ENCODE results near the gene SMARCE1. TPM values are rescaled to one million over a fixed set of nuclear protein-coding genes. Genes with fewer than 3 reads are reported as not detected.

SMARCE1 gene
- polyA plus RNA-seq, 2 of the 4 experiments (the other 2 are of a cell fraction) = 109 to 111 TPM

- DNase-seq (ENCODE audit: low read depth in 1 of 2, low spot score in 1 of 2) = no peak
- no peak for FAIRE-seq
- no peak for ATAC-seq
- 11% methylated on average over 2 of the region's 2 CpGs for WGBS (ENCODE audit: missing lambda C conversion rate)
- TF ChIP-seq NR3C1 (IDR thresholded peaks at IDR 0.05) = no peak
- no peak for TF ChIP-seq RFX5 (IDR thresholded peaks at IDR 0.05)
- TF ChIP-seq ZNF302 (CRISPR knock-in tag; IDR thresholded peaks at IDR 0.05) = no peak
- no peak for TF ChIP-seq REST (IDR thresholded peaks at IDR 0.05)
- no peak for TF ChIP-seq RAD21 (conservative IDR thresholded peaks at IDR 0.05 in 1 of 2, IDR thresholded peaks at IDR 0.05 in 1 of 2)
- no peak for TF ChIP-seq ZFP36 (IDR thresholded peaks at IDR 0.05; ENCODE audit: borderline replicate concordance, partially characterized antibody)
- TF ChIP-seq NFE2L2 (conservative IDR thresholded peaks at IDR 0.05; ENCODE audit: low read length) = no peak
- TF ChIP-seq CEBPB (IDR thresholded peaks at IDR 0.05) = no peak
- no peak for TF ChIP-seq SREBF2 (IDR thresholded peaks at IDR 0.05)
- TF ChIP-seq PHF8 (IDR thresholded peaks at IDR 0.05; ENCODE audit: borderline replicate concordance, low read depth) = no peak
- TF ChIP-seq TFCP2L1 (CRISPR knock-in tag; IDR thresholded peaks at IDR 0.05) = no peak
- TF ChIP-seq FOXS1 (CRISPR knock-in tag; IDR thresholded peaks at IDR 0.05) = no peak
- TF ChIP-seq HOXB13 (CRISPR knock-in tag; IDR thresholded peaks at IDR 0.05; ENCODE audit: low read depth) = no peak
- no peak for TF ChIP-seq HOXA7 (CRISPR knock-in tag; IDR thresholded peaks at IDR 0.05)
- no peak for TF ChIP-seq MAX (IDR thresholded peaks at IDR 0.05)
- TF ChIP-seq, protein P1, sequence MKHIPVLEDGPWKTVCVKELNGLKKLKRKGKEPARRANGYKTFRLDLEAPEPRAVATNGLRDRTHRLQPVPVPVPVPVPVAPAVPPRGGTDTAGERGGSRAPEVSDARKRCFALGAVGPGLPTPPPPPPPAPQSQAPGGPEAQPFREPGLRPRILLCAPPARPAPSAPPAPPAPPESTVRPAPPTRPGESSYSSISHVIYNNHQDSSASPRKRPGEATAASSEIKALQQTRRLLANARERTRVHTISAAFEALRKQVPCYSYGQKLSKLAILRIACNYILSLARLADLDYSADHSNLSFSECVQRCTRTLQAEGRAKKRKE (CRISPR knock-in tag; IDR thresholded peaks at IDR 0.05; ENCODE audit: low read depth) = no peak
- Histone ChIP-seq H3K4me2 (no peak overlapping the region), H3K9me3 (no peaks in the 10 kb centered on the region), H3K27ac (no peak overlapping the region), H3K4me1 (peaks cover 2% of the 10 kb centered on the region), H3K4me3 (no peak overlapping the region)
- ChIA-PET CTCF (interaction anchor here (0.6 to 14.1 kb wide), 7 partner anchors 9 to 1057 kb away, joined by 3 to 189 read pairs (median 4); no protein-coding TSS in a partner anchor), POLR2A (interaction anchor here (1.3 kb wide), 1 partner anchor 1078 kb away, joined by 4 read pairs; no protein-coding TSS in a partner anchor)
Observed at GRCh38 chr17:40610359-40610758, 37.3 kb downstream of the SMARCE1 start.

- POLR2A ChIA-PET = no interaction called here
- no peak for DNase-seq (ENCODE audit: low read depth in 1 of 2, low spot score in 1 of 2)
- CTCF ChIA-PET = interaction anchor here (0.6 to 14.1 kb wide), 7 partner anchors 12 to 1173 kb away, joined by 3 to 189 read pairs (median 4); no protein-coding TSS in a partner anchor
- Histone ChIP-seq H3K4me2 (no peak overlapping the region), H3K27ac (no peak overlapping the region), H3K4me3 (no peak overlapping the region), H3K9me3 (no peaks in the 10 kb centered on the region), H3K4me1 (no peaks in the 10 kb centered on the region)
- ATAC-seq = no peak
- no peak for TF ChIP-seq PHF8 (IDR thresholded peaks at IDR 0.05; ENCODE audit: borderline replicate concordance, low read depth)
- TF ChIP-seq NPAS2 (CRISPR knock-in tag; IDR thresholded peaks at IDR 0.05; ENCODE audit: borderline replicate concordance) = no peak
- WGBS (ENCODE audit: missing lambda C conversion rate) = 69% methylated on average over 6 of the region's 6 CpGs
- FAIRE-seq = no peak
Observed at GRCh38 chr17:40608061-40608581, 39.5 kb downstream of the SMARCE1 start.

- WGBS (ENCODE audit: missing lambda C conversion rate) = 92% methylated on average over 5 of the region's 5 CpGs
- POLR2A ChIA-PET = no interaction called here
- FAIRE-seq (no peak), DNase-seq (ENCODE audit: low read depth in 1 of 2, low spot score in 1 of 2) (no peak), ATAC-seq (no peak)
- CTCF ChIA-PET = interaction anchor here (0.6 to 14.1 kb wide), 6 partner anchors 8 to 1055 kb away, joined by 3 to 189 read pairs (median 8); no protein-coding TSS in a partner anchor
- no peaks in the 10 kb centered on the region for H3K4me1 ChIP-seq
- H3K27ac ChIP-seq = no peak overlapping the region
- no peak overlapping the region for H3K4me2 ChIP-seq
- no peak overlapping the region for H3K4me3 ChIP-seq
- no peaks in the 10 kb centered on the region for H3K9me3 ChIP-seq
- no peak for TF ChIP-seq EHF (CRISPR knock-in tag; IDR thresholded peaks at IDR 0.05)
- TF ChIP-seq CHD4 (IDR thresholded peaks at IDR 0.05; ENCODE audit: borderline replicate concordance) = no peak
- no peak for TF ChIP-seq ESRRA (IDR thresholded peaks at IDR 0.05; ENCODE audit: borderline replicate concordance, low read length)
- TF ChIP-seq KDM5A (IDR thresholded peaks at IDR 0.05) = no peak
- no peak for TF ChIP-seq HOXB13 (CRISPR knock-in tag; IDR thresholded peaks at IDR 0.05; ENCODE audit: low read depth)
- TF ChIP-seq HOXA7 (CRISPR knock-in tag; IDR thresholded peaks at IDR 0.05) = no peak
- TF ChIP-seq CTCF (IDR thresholded peaks at IDR 0.05) = no peak
- TF ChIP-seq NFE2L2 (conservative IDR thresholded peaks at IDR 0.05; ENCODE audit: low read length) = no peak
- no peak for TF ChIP-seq HOXB5 (CRISPR knock-in tag; IDR thresholded peaks at IDR 0.05)
- TF ChIP-seq NR3C1 (IDR thresholded peaks at IDR 0.05) = no peak
- TF ChIP-seq JUNB (IDR thresholded peaks at IDR 0.05) = no peak
- no peak for TF ChIP-seq RFX5 (IDR thresholded peaks at IDR 0.05)
- no peak for TF ChIP-seq TFCP2L1 (CRISPR knock-in tag; IDR thresholded peaks at IDR 0.05)
- no peak for TF ChIP-seq CHD2 (IDR thresholded peaks at IDR 0.05; ENCODE audit: low read length, partially characterized antibody)
- TF ChIP-seq, protein P2, sequence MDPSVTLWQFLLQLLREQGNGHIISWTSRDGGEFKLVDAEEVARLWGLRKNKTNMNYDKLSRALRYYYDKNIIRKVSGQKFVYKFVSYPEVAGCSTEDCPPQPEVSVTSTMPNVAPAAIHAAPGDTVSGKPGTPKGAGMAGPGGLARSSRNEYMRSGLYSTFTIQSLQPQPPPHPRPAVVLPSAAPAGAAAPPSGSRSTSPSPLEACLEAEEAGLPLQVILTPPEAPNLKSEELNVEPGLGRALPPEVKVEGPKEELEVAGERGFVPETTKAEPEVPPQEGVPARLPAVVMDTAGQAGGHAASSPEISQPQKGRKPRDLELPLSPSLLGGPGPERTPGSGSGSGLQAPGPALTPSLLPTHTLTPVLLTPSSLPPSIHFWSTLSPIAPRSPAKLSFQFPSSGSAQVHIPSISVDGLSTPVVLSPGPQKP (IDR thresholded peaks at IDR 0.05; ENCODE audit: low read depth, low read length) = no peak
Observed at GRCh38 chr17:40607641-40608040, 40.0 kb downstream of the SMARCE1 start.
